22Rv1 (cell line): ENCODE results near the gene WDR64.

Experiments
- H3K27ac ChIP-seq: fragments of 450-650 bp; 2 replicates; pipeline ENCODE4 v1.5.1; 2017
- CTCF ChIP-seq: fragments of 450-650 bp; IDR thresholded peaks from 2 replicates; pipeline ENCODE4 v1.5.1; 2017; ENCODE audit warnings: mild to moderate bottlenecking
- ZFX ChIP-seq: fragments of 450-650 bp; IDR thresholded peaks from 2 replicates; pipeline ENCODE4 v1.6.1; 2017; ENCODE audit warnings: antibody characterized with exemption, borderline replicate concordance

WDR64 gene

GRCh38 chr1:241847796-241848685, 196.0 kb downstream of the WDR64 start, which contains the start of gene EXO1:
TSS of gene EXO1 (plus strand) at chr1:241848204. CDS start at chr1:241850426, 2,222 bp downstream.
- TF ChIP-seq ZFX: no peak
- TF ChIP-seq CTCF: peak; percentile 85
- H3K27ac ChIP-seq: peak within 1 kb of the TSS; percentile 94

GRCh38 chr1:241848686-241849344, 196.7 kb downstream of the WDR64 start:
- TF ChIP-seq CTCF (no peak), ZFX (no peak)
- peak overlapping the region; percentile 94 for H3K27ac ChIP-seq

- H3K27ac ChIP-seq: no peak overlapping the region
- TF ChIP-seq CTCF (no peak), ZFX (no peak)
Observed at GRCh38 chr1:241849345-241849695, 197.2 kb downstream of the WDR64 start.
